ENCODE data around the gene MYG1. TPM values are rescaled to one million over a fixed set of nuclear protein-coding genes. Genes with fewer than 3 reads are reported as not detected.
"Not testable (repeated sequence)": the region's sequence is repeated elsewhere in the genome, so short reads cannot be mapped to it uniquely, and the experiment has no call there.

Gene MYG1
- total and polyA plus RNA-seq, 8 donors = 25.4 to 76.9 (median 32.0) TPM

GRCh38 chr12:53330671-53331070, 31.2 kb downstream of the MYG1 start:
- Histone ChIP-seq H3K36me3 (no peaks in the 10 kb centered on the region), H3K9me3 (no peaks in the 10 kb centered on the region), H3K4me3 (no peak overlapping the region), H3K27me3 (no peaks in the 10 kb centered on the region), H3K27ac (no peak overlapping the region), H3K4me1 (peaks cover 0 to 4% (median 0%) of the 10 kb centered on the region in 3 donors)
- FAIRE-seq (no peak), ATAC-seq (no peak), DNase-seq (no peak)
- no peak for TF ChIP-seq CTCF (IDR thresholded peaks at IDR 0.05)
- intact Hi-C loops (cut with DNase I) = no loop called here
- 70 to 72% methylated on average over 5 of the region's 5 CpGs for WGBS, 2 donors

- H3K4me3 ChIP-seq; DNase-seq; intact Hi-C loops (cut with DNase I); H3K9me3 ChIP-seq; H3K4me1 ChIP-seq; H3K27me3 ChIP-seq; H3K36me3 ChIP-seq; H3K27ac ChIP-seq; FAIRE-seq; ATAC-seq: not testable (repeated sequence)
Observed at GRCh38 chr12:53332339-53332738, 32.8 kb downstream of the MYG1 start.

- TF ChIP-seq CTCF (IDR thresholded peaks at IDR 0.05) = no peak
- ATAC-seq (no peak), FAIRE-seq (no peak), DNase-seq (no peak)
- 76 to 81% methylated on average over 15 of the region's 15 CpGs for WGBS, 2 donors
- Histone ChIP-seq H3K27me3 (no peaks in the 10 kb centered on the region), H3K36me3 (no peaks in the 10 kb centered on the region), H3K4me1 (no peaks in the 10 kb centered on the region), H3K4me3 (no peak overlapping the region), H3K9me3 (no peaks in the 10 kb centered on the region), H3K27ac (no peak overlapping the region)
- intact Hi-C loops (cut with DNase I) = no loop called here
Observed at GRCh38 chr12:53332744-53333143, 33.2 kb downstream of the MYG1 start.

- 69 to 80% methylated on average over 4 of the region's 4 CpGs for WGBS, 2 donors
- FAIRE-seq = no peak
- no peaks in the 10 kb centered on the region for H3K36me3 ChIP-seq
- intact Hi-C loops (cut with DNase I) = no loop called here
- no peak for DNase-seq
- no peaks in the 10 kb centered on the region for H3K4me1 ChIP-seq
- TF ChIP-seq CTCF (IDR thresholded peaks at IDR 0.05) = no peak
- no peak overlapping the region for H3K4me3 ChIP-seq
- no peaks in the 10 kb centered on the region for H3K27me3 ChIP-seq
- H3K27ac ChIP-seq = no peak overlapping the region
- ATAC-seq = no peak
- no peaks in the 10 kb centered on the region for H3K9me3 ChIP-seq
Observed at GRCh38 chr12:53333289-53333688, 33.8 kb downstream of the MYG1 start.

- no peaks in the 10 kb centered on the region for H3K36me3 ChIP-seq
- no peak for TF ChIP-seq CTCF (IDR thresholded peaks at IDR 0.05)
- H3K4me1 ChIP-seq = no peaks in the 10 kb centered on the region
- no peaks in the 10 kb centered on the region for H3K9me3 ChIP-seq
- FAIRE-seq (no peak), ATAC-seq (no peak), DNase-seq (no peak)
- 49 to 58% methylated on average over 7 of the region's 7 CpGs for WGBS, 2 donors
- H3K27ac ChIP-seq = no peak overlapping the region
- no peaks in the 10 kb centered on the region for H3K27me3 ChIP-seq
- intact Hi-C loops (cut with DNase I) = no loop called here
- H3K4me3 ChIP-seq = no peak overlapping the region
Observed at GRCh38 chr12:53333845-53334244, 34.4 kb downstream of the MYG1 start.

GRCh38 chr12:53334822-53335221, 35.3 kb downstream of the MYG1 start:
- FAIRE-seq = no peak
- H3K27ac ChIP-seq = no peak overlapping the region
- WGBS, 2 donors = 68 to 77% methylated on average over 8 of the region's 8 CpGs
- no peak for ATAC-seq
- no peaks in the 10 kb centered on the region for H3K27me3 ChIP-seq
- H3K36me3 ChIP-seq = no peaks in the 10 kb centered on the region
- no peak for DNase-seq
- H3K4me1 ChIP-seq = no peaks in the 10 kb centered on the region
- intact Hi-C loops (cut with DNase I) = no loop called here
- TF ChIP-seq CTCF (IDR thresholded peaks at IDR 0.05) = no peak
- no peak overlapping the region for H3K4me3 ChIP-seq
- no peaks in the 10 kb centered on the region for H3K9me3 ChIP-seq
